Measurements from ENCODE around the gene CNTN5. TPM values are rescaled to one million over a fixed set of nuclear protein-coding genes. Genes with fewer than 3 reads are reported as not detected.

Gene CNTN5
- polyA plus RNA-seq, 2 donors, result not detected

GRCh38 chr11:99638073-99638553, 617.4 kb downstream of the CNTN5 start:
- Histone ChIP-seq H3K36me3 (ENCODE audit: control insufficient read depth in 2 of 2, insufficient read depth in 2 of 2, low read length in 1 of 2) (no peaks in the 10 kb centered on the region), H3K4me3 (ENCODE audit: low read depth in 1 of 2, low read length in 2 of 2) (no peak overlapping the region), H3K9me3 (ENCODE audit: control insufficient read depth in 2 of 2, insufficient read depth in 1 of 2, low read depth in 1 of 2, low read length in 1 of 2) (no peaks in the 10 kb centered on the region), H3K27ac (ENCODE audit: low read depth in 2 of 2, low read length in 1 of 2) (no peak overlapping the region), H3K27me3 (ENCODE audit: control insufficient read depth in 1 of 2, insufficient read depth in 2 of 2, low read length in 2 of 2) (no peaks in the 10 kb centered on the region), H3K4me1 (ENCODE audit: control insufficient read depth in 2 of 2, insufficient read depth in 2 of 2, low read length in 1 of 2) (no peaks in the 10 kb centered on the region)
- WGBS, 2 donors, result 57 to 65% methylated on average over 5 of the region's 5 CpGs

DNA sequence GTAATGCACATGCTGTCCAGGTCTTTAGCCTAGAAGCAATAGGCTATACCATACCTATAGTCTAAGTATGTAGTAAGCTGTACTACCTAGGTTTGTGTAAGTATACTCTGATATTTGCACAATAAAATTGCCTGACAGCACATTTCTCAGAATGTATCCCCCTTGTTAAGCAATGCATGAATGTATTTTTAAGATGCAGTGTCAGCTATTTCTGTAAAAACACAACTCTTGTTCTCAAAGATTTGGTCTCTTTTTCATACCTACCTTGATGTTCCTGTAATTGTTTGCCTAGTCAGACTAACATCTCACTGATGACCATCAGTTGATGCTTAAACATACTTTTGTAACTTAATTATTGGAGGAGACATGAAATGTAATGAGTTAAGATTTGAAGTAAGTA, 619.9 kb downstream of the CNTN5 start:
- Histone ChIP-seq H3K27ac (ENCODE audit: low read depth in 2 of 2, low read length in 1 of 2) (no peak overlapping the region), H3K36me3 (ENCODE audit: control insufficient read depth in 2 of 2, insufficient read depth in 2 of 2, low read length in 1 of 2) (no peaks in the 10 kb centered on the region), H3K4me3 (ENCODE audit: low read depth in 1 of 2, low read length in 2 of 2) (no peak overlapping the region), H3K4me1 (ENCODE audit: control insufficient read depth in 2 of 2, insufficient read depth in 2 of 2, low read length in 1 of 2) (no peaks in the 10 kb centered on the region), H3K27me3 (ENCODE audit: control insufficient read depth in 1 of 2, insufficient read depth in 2 of 2, low read length in 2 of 2) (no peaks in the 10 kb centered on the region), H3K9me3 (ENCODE audit: control insufficient read depth in 2 of 2, insufficient read depth in 1 of 2, low read depth in 1 of 2, low read length in 1 of 2) (no peaks in the 10 kb centered on the region)

DNA sequence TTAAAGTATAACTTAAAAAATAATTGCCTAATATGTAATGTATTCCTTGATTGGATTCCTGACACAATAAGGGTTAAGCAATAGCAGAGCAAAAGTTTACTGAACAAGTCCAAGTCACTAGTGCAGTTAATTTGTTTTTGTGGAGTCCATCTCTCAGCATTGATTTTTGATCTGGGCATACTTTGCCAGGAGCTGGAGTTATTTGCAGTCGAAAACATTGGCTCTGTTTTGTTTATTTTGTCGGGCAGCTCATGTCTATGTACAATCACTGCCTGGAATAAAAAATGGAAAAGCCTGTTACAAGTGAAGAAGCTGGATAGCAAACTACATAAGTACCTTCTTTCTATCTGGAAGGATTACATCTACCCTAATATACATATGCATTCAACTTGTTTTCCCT, 625.2 kb downstream of the CNTN5 start:
- Histone ChIP-seq H3K27ac (ENCODE audit: low read depth in 2 of 2, low read length in 1 of 2) (no peak overlapping the region), H3K4me3 (ENCODE audit: low read depth in 1 of 2, low read length in 2 of 2) (no peak overlapping the region), H3K9me3 (ENCODE audit: control insufficient read depth in 2 of 2, insufficient read depth in 1 of 2, low read depth in 1 of 2, low read length in 1 of 2) (no peaks in the 10 kb centered on the region), H3K36me3 (ENCODE audit: control insufficient read depth in 2 of 2, insufficient read depth in 2 of 2, low read length in 1 of 2) (no peaks in the 10 kb centered on the region), H3K4me1 (ENCODE audit: control insufficient read depth in 2 of 2, insufficient read depth in 2 of 2, low read length in 1 of 2) (no peaks in the 10 kb centered on the region), H3K27me3 (ENCODE audit: control insufficient read depth in 1 of 2, insufficient read depth in 2 of 2, low read length in 2 of 2) (no peaks in the 10 kb centered on the region)
- 50 to 57% methylated on average over 2 of the region's 2 CpGs for WGBS, 2 donors

GRCh38 chr11:99670067-99670676, 649.4 kb downstream of the CNTN5 start:
- 44 to 61% methylated on average over 2 of the region's 2 CpGs for WGBS, 2 donors
- Histone ChIP-seq H3K27ac (ENCODE audit: low read depth in 2 of 2, low read length in 1 of 2) (no peak overlapping the region), H3K4me3 (ENCODE audit: low read depth in 1 of 2, low read length in 2 of 2) (no peak overlapping the region), H3K27me3 (ENCODE audit: control insufficient read depth in 1 of 2, insufficient read depth in 2 of 2, low read length in 2 of 2) (no peaks in the 10 kb centered on the region), H3K36me3 (ENCODE audit: control insufficient read depth in 2 of 2, insufficient read depth in 2 of 2, low read length in 1 of 2) (no peaks in the 10 kb centered on the region), H3K9me3 (ENCODE audit: control insufficient read depth in 2 of 2, insufficient read depth in 1 of 2, low read depth in 1 of 2, low read length in 1 of 2) (no peaks in the 10 kb centered on the region), H3K4me1 (ENCODE audit: control insufficient read depth in 2 of 2, insufficient read depth in 2 of 2, low read length in 1 of 2) (no peaks in the 10 kb centered on the region)

GRCh38 chr11:99671808-99672409, 651.2 kb downstream of the CNTN5 start:
- Histone ChIP-seq H3K9me3 (ENCODE audit: control insufficient read depth in 2 of 2, insufficient read depth in 1 of 2, low read depth in 1 of 2, low read length in 1 of 2) (no peaks in the 10 kb centered on the region), H3K27ac (ENCODE audit: low read depth in 2 of 2, low read length in 1 of 2) (no peak overlapping the region), H3K27me3 (ENCODE audit: control insufficient read depth in 1 of 2, insufficient read depth in 2 of 2, low read length in 2 of 2) (no peaks in the 10 kb centered on the region), H3K4me1 (ENCODE audit: control insufficient read depth in 2 of 2, insufficient read depth in 2 of 2, low read length in 1 of 2) (no peaks in the 10 kb centered on the region), H3K4me3 (ENCODE audit: low read depth in 1 of 2, low read length in 2 of 2) (no peak overlapping the region), H3K36me3 (ENCODE audit: control insufficient read depth in 2 of 2, insufficient read depth in 2 of 2, low read length in 1 of 2) (no peaks in the 10 kb centered on the region)
- WGBS, 2 donors, result 78 to 82% methylated on average over 8 of the region's 8 CpGs

DNA sequence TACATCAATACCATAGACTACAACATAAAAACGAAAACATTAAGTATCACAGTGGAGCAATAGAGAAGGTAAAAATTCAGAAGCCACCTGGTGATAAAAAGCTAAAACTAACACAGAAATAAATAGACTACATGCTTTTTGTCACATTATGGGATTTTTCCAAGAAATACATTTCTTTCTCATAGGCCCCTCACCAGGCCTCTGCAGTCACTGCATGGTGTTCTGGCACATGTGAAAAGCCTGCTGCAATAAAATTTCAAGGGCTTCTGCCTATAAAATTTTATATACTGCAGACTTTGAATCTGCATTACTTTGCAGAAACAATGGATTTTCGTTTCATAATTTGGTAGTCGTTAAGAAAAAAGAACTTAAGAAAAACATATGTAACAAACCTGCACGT, 655.5 kb downstream of the CNTN5 start:
- Histone ChIP-seq H3K4me1 (ENCODE audit: control insufficient read depth in 2 of 2, insufficient read depth in 2 of 2, low read length in 1 of 2) (no peaks in the 10 kb centered on the region), H3K4me3 (ENCODE audit: low read depth in 1 of 2, low read length in 2 of 2) (no peak overlapping the region), H3K36me3 (ENCODE audit: control insufficient read depth in 2 of 2, insufficient read depth in 2 of 2, low read length in 1 of 2) (no peaks in the 10 kb centered on the region), H3K27me3 (ENCODE audit: control insufficient read depth in 1 of 2, insufficient read depth in 2 of 2, low read length in 2 of 2) (no peaks in the 10 kb centered on the region), H3K27ac (ENCODE audit: low read depth in 2 of 2, low read length in 1 of 2) (no peak overlapping the region), H3K9me3 (ENCODE audit: control insufficient read depth in 2 of 2, insufficient read depth in 1 of 2, low read depth in 1 of 2, low read length in 1 of 2) (no peaks in the 10 kb centered on the region)
- 61 to 63% methylated on average over 4 of the region's 4 CpGs for WGBS, 2 donors

DNA sequence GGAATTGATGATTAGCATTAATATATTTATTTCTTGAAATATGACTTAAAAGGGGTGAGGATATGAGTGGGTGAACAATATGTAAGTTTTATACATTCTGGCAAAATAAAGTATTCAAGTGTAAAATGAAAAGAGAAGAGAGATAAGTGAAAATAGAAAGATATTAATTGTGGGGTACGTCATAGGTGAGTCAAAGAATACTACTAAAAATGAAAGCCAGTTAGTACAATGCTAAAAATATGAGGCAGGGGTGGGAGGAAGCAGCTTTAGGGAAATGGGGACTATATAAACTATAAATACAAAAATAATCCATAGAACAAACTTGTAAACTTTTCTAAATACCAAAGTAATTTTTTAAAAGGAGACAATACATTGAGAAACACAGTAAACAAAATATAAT, 661.4 kb downstream of the CNTN5 start:
- WGBS, 2 donors, result 66 to 81% methylated on average over 1 of the region's 1 CpG
- Histone ChIP-seq H3K9me3 (ENCODE audit: control insufficient read depth in 2 of 2, insufficient read depth in 1 of 2, low read depth in 1 of 2, low read length in 1 of 2) (no peaks in the 10 kb centered on the region), H3K4me1 (ENCODE audit: control insufficient read depth in 2 of 2, insufficient read depth in 2 of 2, low read length in 1 of 2) (no peaks in the 10 kb centered on the region), H3K27me3 (ENCODE audit: control insufficient read depth in 1 of 2, insufficient read depth in 2 of 2, low read length in 2 of 2) (no peaks in the 10 kb centered on the region), H3K4me3 (ENCODE audit: low read depth in 1 of 2, low read length in 2 of 2) (no peak overlapping the region), H3K36me3 (ENCODE audit: control insufficient read depth in 2 of 2, insufficient read depth in 2 of 2, low read length in 1 of 2) (no peaks in the 10 kb centered on the region), H3K27ac (ENCODE audit: low read depth in 2 of 2, low read length in 1 of 2) (no peak overlapping the region)

- WGBS, 2 donors, result 30 to 51% methylated on average over 1 of the region's 1 CpG
- Histone ChIP-seq H3K4me3 (ENCODE audit: low read depth in 1 of 2, low read length in 2 of 2) (no peak overlapping the region), H3K36me3 (ENCODE audit: control insufficient read depth in 2 of 2, insufficient read depth in 2 of 2, low read length in 1 of 2) (no peaks in the 10 kb centered on the region), H3K9me3 (ENCODE audit: control insufficient read depth in 2 of 2, insufficient read depth in 1 of 2, low read depth in 1 of 2, low read length in 1 of 2) (no peaks in the 10 kb centered on the region), H3K27ac (ENCODE audit: low read depth in 2 of 2, low read length in 1 of 2) (no peak overlapping the region), H3K4me1 (ENCODE audit: control insufficient read depth in 2 of 2, insufficient read depth in 2 of 2, low read length in 1 of 2) (no peaks in the 10 kb centered on the region), H3K27me3 (ENCODE audit: control insufficient read depth in 1 of 2, insufficient read depth in 2 of 2, low read length in 2 of 2) (no peaks in the 10 kb centered on the region)
Observed at GRCh38 chr11:99682646-99683045, 661.9 kb downstream of the CNTN5 start.

DNA sequence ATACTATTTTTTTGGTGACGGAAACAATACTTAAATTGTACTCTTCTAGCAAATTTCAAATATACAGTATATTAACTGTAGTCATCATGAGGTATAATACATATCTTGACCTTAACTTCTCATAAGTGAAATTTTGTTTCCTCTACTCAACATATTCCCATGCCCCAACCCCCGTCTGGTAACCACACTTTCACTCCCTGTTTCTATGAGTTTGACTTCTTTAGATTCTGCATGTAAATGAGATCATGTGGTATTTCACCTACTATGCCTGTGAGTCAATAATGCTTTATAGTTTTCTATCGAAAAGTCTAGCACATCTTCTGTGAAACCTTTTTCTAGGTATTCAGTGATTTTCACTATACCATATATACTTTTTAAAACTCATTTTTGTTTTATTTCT, 663.2 kb downstream of the CNTN5 start:
- Histone ChIP-seq H3K4me3 (ENCODE audit: low read depth in 1 of 2, low read length in 2 of 2) (no peak overlapping the region), H3K4me1 (ENCODE audit: control insufficient read depth in 2 of 2, insufficient read depth in 2 of 2, low read length in 1 of 2) (no peaks in the 10 kb centered on the region), H3K27ac (ENCODE audit: low read depth in 2 of 2, low read length in 1 of 2) (no peak overlapping the region), H3K27me3 (ENCODE audit: control insufficient read depth in 1 of 2, insufficient read depth in 2 of 2, low read length in 2 of 2) (no peaks in the 10 kb centered on the region), H3K9me3 (ENCODE audit: control insufficient read depth in 2 of 2, insufficient read depth in 1 of 2, low read depth in 1 of 2, low read length in 1 of 2) (no peaks in the 10 kb centered on the region), H3K36me3 (ENCODE audit: control insufficient read depth in 2 of 2, insufficient read depth in 2 of 2, low read length in 1 of 2) (no peaks in the 10 kb centered on the region)
- WGBS, 2 donors, result 81 to 84% methylated on average over 3 of the region's 3 CpGs

DNA sequence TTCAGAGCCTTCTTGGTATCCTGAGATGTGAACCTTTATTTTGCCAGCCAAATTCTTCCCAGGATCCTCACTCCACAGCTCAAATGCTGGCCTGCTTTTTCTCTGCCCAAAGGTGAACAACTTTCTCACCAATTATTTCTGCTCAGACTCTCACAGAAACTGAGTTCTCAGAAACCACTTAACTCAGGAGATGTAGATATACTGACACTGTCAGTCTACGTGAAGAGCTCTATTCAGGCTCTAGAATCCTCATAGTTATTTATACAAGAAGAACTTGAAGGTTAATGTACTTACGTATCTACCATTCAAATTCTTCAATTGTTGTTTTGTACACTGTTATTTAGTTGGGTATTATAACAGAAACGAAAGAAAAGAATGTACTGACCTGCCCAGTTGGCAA, 666.1 kb downstream of the CNTN5 start:
- WGBS, 2 donors, result 77 to 79% methylated on average over 3 of the region's 3 CpGs
- Histone ChIP-seq H3K36me3 (ENCODE audit: control insufficient read depth in 2 of 2, insufficient read depth in 2 of 2, low read length in 1 of 2) (no peaks in the 10 kb centered on the region), H3K27ac (ENCODE audit: low read depth in 2 of 2, low read length in 1 of 2) (no peak overlapping the region), H3K4me3 (ENCODE audit: low read depth in 1 of 2, low read length in 2 of 2) (no peak overlapping the region), H3K27me3 (ENCODE audit: control insufficient read depth in 1 of 2, insufficient read depth in 2 of 2, low read length in 2 of 2) (no peaks in the 10 kb centered on the region), H3K9me3 (ENCODE audit: control insufficient read depth in 2 of 2, insufficient read depth in 1 of 2, low read depth in 1 of 2, low read length in 1 of 2) (no peaks in the 10 kb centered on the region), H3K4me1 (ENCODE audit: control insufficient read depth in 2 of 2, insufficient read depth in 2 of 2, low read length in 1 of 2) (no peaks in the 10 kb centered on the region)
